DMS153 treated with DMSO at 0.1 percent for 48 hours (cell line): ENCODE data around the gene DEK.
"Not testable (repeated sequence)": the region's sequence is repeated elsewhere in the genome, so short reads cannot be mapped to it uniquely, and the experiment has no call there.

ENCODE experiments used
- DNase-seq: peaks from one replicate; lab custom pipeline; 2025; ENCODE audit not compliant: unreplicated experiment; lab: John Stamatoyannopoulos, UW

The DEK gene

GRCh38 chr6:18207949-18208348 is 56.4 kb downstream of the DEK start:
- peak; percentile 18 for DNase-seq

DNA sequence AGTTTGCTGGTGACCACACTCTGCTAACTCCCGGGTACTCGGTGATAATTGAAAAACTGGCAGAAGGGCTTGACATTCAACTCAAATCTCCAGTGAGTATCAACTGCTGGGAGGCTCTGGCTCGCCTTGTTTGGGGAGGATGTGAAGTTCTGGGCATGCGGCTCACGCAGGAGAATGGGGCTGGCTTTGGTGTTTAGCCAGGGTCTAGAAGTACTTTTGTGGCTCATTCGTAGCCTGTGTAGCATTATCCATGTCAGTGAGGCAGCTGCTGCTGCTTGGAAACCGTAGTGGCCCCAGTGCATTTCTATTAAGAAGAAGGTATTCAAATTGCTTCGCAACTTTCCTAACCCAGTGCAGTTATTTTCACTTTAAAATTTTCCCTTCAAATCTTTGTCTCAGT is 56.9 kb downstream of the DEK start:
- peak; percentile 17 for DNase-seq

DNA sequence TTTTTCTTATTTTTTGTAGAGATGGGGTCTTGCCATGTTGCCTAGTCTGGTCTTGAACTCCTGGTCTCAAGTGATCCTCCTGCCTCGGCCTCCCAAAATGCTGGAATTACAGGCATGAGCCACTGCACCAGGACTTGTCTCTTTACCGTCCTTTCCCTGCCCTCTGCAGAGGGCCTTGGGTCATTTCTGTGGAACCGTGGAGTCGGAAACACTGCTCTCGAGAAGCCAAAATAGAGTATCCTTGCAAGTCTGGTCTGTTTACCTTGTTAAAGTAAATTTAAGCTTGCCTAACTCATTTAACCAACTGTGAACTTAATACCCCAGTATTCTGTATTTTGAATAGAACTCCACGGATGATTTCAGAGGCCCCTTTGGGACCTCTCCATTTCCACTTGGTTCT is 57.7 kb downstream of the DEK start:
- no peak for DNase-seq

DNA sequence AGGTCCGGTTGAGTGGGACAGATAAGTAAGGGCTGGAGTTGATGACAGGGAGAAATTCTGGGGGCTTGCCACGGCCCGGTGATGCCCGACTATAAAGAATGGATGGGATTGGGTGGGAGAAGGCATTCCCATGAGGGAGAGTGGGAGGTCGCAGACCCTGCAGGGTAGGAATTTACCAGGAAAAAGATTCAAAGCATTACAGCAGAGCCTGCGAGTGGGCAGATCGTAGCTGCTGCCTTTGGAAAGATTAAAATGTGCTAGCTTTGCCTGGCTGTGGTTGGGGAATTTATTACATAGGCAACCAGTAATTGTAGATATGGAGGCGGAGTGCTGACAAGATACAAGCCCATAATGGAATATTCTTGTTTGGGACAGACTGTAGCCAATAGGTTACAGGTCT is 59.6 kb downstream of the DEK start:
- DNase-seq: no peak

GRCh38 chr6:18203786-18204185 is 60.5 kb downstream of the DEK start:
- no peak for DNase-seq

DNA sequence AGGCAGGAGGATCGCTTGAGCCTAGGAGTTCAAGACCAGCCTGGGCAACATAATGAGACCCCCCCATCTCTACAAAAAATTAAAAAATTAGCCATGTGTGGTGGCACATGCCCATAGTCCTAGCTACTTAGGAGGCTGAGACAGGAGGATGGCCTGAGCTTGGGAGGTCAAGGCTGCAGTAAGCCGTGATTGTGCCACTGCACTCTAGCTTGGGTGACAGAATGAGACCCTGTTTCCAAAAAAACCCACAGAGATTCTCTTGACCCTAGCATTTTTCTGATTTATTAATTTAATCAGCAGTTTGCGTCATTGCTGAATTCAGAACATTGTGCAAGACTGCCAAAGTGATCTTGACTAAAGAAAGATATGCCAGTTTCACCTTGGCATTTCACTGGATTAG is 72.3 kb downstream of the DEK start:
- no peak for DNase-seq

DNA sequence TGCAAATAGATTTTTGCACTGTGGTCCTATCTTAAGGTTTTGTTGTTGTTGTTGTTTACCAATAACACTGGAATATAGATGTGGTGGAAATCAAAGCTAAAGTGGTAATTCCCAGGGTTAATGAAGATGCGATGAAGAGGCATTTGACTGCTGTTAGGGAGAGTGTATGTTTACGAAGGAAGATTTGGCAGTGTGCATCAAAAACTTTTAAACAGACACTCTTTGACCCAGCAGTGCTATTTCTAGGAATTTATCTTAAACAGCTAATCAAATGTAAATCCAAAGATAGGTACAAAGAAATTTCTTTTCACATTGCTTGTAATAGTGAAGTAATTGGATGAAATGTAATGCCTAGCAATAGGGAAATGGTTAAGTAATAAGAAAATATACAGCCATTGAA is 75.1 kb downstream of the DEK start:
- no peak for DNase-seq

GRCh38 chr6:18187701-18188100 is 76.6 kb downstream of the DEK start:
- DNase-seq: no peak

DNA sequence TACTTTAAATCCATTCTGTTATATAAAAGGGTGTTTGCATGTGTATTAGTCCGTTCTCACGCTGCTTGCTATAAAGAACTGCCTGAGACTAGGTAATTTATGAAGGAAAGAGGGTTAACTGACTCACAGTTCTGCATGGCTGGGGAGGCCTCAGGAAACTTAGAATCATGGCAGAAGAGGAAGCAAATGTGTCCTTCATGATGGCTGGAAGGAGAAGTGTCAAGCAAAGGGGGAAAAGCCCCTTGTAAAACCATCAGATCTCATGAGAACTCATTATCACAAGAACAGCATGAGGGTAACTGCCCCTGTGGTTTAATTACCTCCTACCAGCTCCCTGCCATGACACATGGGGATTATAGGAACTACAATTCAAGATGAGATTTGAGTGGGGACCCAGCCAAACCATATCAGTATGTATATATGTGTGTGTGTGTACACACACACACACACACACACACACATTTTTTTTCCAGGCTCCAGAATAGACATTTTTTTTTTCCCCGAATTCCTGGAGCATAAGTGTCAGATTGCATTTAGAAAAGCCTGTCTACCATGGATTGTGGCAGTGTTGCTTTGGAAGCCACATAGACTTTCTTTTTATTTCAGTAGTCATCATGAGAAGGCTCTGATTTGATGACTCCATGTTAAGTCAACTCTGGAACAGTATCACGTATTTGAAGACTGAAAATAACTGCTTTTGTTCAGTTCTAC is 77.6 kb downstream of the DEK start:
- DNase-seq: no peak

DNA sequence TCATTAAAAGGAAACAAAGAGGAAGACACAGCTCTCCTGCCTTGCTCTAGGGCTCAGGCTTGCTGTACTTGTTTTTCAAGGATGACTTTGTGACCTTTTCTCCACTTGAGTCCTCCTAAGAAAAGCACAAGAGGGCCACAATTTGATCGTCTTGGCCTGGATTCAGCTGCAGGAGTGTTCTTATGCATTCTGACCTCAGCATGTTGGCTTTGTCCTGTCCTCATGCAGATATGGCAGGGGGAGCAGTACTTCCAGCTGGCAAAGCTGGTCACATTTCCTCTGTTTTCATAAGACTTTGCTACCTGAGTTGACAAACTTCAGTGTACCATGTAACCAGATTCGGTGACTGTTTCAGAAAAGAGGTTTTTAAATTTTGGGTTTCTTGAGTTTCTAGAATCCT is 78.3 kb downstream of the DEK start:
- DNase-seq: no peak

DNA sequence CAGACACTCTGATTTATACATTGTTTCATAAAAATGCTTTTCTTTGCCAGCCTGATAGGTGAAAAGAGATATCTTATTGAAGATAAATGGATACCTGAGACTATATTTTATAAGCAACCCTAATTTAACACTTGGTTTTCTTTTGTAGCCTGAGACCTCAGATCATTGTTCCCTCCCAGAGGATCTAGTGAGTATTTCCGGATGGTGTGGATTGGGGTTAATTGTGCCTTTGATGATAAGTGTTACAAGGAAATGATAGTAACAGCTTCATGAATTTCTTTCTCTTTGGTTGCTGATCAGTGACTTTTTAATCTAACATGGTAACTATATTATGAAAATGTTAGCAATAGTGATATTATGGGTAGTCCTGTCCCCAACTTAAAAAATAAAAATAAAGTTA is 78.7 kb downstream of the DEK start:
- no peak for DNase-seq

DNA sequence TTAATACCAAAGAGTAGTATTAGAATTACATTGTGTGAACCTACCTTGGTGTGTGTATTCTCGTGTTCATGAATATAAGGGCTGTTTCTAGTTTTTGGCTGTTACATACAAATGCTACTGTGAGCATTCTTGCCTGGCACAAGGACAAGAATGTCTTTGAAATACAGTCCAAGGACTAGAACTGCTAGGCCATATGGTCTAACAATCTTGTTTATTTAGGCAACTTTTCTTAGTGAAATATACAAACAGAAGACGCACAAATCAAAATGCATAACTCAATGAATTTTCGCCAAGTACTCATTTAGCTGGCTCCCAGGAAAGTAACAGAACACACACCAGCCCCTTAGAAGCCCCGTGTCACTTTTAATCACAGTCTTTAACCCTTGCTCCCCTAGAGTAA is 80.6 kb downstream of the DEK start:
- DNase-seq: no peak

- no peak for DNase-seq
Measured at GRCh38 chr6:18182568-18182967, 81.8 kb downstream of the DEK start.

DNA sequence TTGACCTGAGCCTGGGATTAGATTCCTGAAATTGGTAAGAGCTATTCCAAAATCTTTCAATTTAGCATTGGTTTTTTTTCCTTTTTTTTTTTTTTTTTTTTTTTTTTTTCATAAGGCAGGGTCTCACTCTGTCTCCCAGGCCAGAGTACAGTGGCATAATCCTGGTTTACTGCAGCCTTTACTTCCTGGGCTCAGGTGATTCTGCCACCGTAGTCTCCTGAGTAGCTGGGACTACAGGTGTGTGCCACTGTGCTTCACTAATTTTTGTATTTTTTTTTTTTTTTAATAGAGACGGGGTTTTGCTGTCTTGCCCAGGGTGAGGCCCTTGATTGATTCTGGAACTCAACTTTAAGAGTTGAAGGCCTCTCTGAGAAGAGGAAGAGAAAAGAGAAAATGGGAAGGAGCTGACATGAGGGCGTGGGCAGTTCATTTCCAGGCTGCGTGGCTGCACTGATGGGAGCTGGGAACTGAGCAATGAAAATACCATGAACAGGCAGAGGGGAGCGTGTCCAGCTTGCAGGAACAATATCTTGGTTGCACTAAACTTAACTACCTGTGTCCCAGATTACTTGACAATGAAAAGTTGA is 84.5 kb downstream of the DEK start:
- no peak for DNase-seq

GRCh38 chr6:18178960-18179615 is 85.2 kb downstream of the DEK start:
- DNase-seq: no peak

- DNase-seq: no peak
Measured at GRCh38 chr6:18177286-18177965, 86.9 kb downstream of the DEK start.

DNA sequence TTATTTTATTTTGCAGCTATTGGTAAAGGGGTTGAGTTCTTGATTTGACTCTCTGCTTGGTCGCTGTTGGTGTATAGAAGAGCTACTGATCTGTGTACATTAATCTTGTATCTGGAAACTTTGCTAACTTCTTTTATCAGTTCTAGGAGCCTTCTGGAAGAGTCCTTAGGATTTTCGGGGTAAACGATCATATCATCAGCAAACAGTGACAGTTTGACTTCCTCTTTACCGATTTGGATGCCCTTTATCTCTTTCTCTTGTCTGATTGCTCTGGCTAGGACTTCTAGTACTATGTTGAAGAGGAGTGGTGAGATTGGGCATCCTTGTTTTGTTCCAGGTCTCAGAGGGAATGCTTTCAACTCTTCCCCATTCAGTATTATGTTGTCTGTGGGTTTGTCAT is 88.1 kb downstream of the DEK start:
- DNase-seq: not testable (repeated sequence)
